B cell (primary cell): ENCODE data around the gene KCNH8. TPM values are rescaled to one million over a fixed set of nuclear protein-coding genes. Genes with fewer than 3 reads are reported as not detected.

Experiments
- ATAC-seq: fragments of 200-7000 bp; cut with Tn5 transposase; one replicate; pipeline ENCODE4 v1.10.0; 2021; ENCODE audit warnings: low read depth, mild to moderate bottlenecking, moderate number of reproducible peaks, moderate library complexity
- CTCF ChIA-PET: fragments of 350-600 bp; sonication (Branson Sonifier 250); formaldehyde crosslinking; loops from one replicate; lab custom pipeline; 2021; ENCODE audit warnings: antibody characterized with exemption, inconsistent platforms; lab: Charles Lee
- POLR2A ChIA-PET: fragments of 350-600 bp; sonication (Branson Sonifier 250); formaldehyde crosslinking; loops from one replicate; lab custom pipeline; 2021; ENCODE audit warnings: antibody characterized with exemption; lab: Charles Lee
- DNase-seq: peaks from one replicate; pipeline ENCODE4 v3.0.0; 2013
- H2AFZ ChIP-seq: 2 replicates; pipeline ENCODE4 v1.6.1; 2012; ENCODE audit warnings: mild to moderate bottlenecking, low read depth, low read length; ENCODE audit not compliant: insufficient read depth, poor library complexity, severe bottlenecking
- H3K27ac ChIP-seq, 2 donors: 1 replicate in 1 of 2; 2 replicates in 1 of 2; pipeline ENCODE4 v1.5.1; 2012 to 2013; ENCODE audit warnings: low read length in 2 of 2, mild to moderate bottlenecking in 2 of 2, moderate library complexity in 1 of 2
- H3K27me3 ChIP-seq, 4 experiments: fragments of 200-600 bp in 1 of 4; sonication (generic) in 1 of 4; replicated peaks in 1 of 4; 1 replicate in 2 of 4; 2 replicates in 2 of 4; pipeline versions ENCODE4 v1.6.1 to v1.7.0; 2013 to 2016; ENCODE audit warnings: low read length in 3 of 4, mild to moderate bottlenecking in 2 of 4, mixed read lengths in 1 of 4, moderate library complexity in 1 of 4; ENCODE audit not compliant: insufficient read depth in 4 of 4, control insufficient read depth in 3 of 4; ENCODE audit errors: control extremely low read depth in 1 of 4
- H3K36me3 ChIP-seq, 2 experiments: replicated peaks in 1 of 2; 1 replicate in 1 of 2; 2 replicates in 1 of 2; pipeline versions ENCODE4 v1.6.1 to v1.7.1; 2013; ENCODE audit warnings: low read length in 1 of 2; ENCODE audit not compliant: insufficient read depth in 2 of 2, control insufficient read depth in 1 of 2; ENCODE audit errors: control extremely low read depth in 1 of 2, extremely low read depth in 1 of 2
- H3K4me1 ChIP-seq, 2 donors: fragments of 200-600 bp in 1 of 2; sonication (generic) in 1 of 2; 1 replicate in 1 of 2; 2 replicates in 1 of 2; pipeline versions ENCODE4 v1.5.1 to v1.6.1; 2013 to 2017; ENCODE audit warnings: low read length in 2 of 2; ENCODE audit not compliant: control insufficient read depth in 2 of 2, insufficient read depth in 2 of 2
- H3K4me2 ChIP-seq: replicated peaks from 2 replicates; pipeline ENCODE3; 2012; ENCODE audit warnings: mild to moderate bottlenecking, low read depth, low read length; ENCODE audit not compliant: poor library complexity, severe bottlenecking
- H3K4me3 ChIP-seq, 5 experiments: fragments of 200-600 bp in 1 of 5; sonication (generic) in 1 of 5; 1 replicate in 3 of 5; 2 replicates in 2 of 5; pipeline versions ENCODE4 v1.5.1 to v1.7.0; 2011 to 2016; ENCODE audit warnings: low read length in 4 of 5, mild to moderate bottlenecking in 4 of 5, low read depth in 2 of 5, control low read depth in 1 of 5, moderate library complexity in 1 of 5; ENCODE audit not compliant: insufficient read depth in 1 of 5; ENCODE audit errors: control extremely low read depth in 1 of 5, extremely low read depth in 1 of 5
- H3K79me2 ChIP-seq: fragments of 200-600 bp; sonication (generic); one replicate; pipeline ENCODE4 v1.6.0; 2016; ENCODE audit warnings: low read length; ENCODE audit not compliant: control insufficient read depth, insufficient read depth
- H3K9ac ChIP-seq: fragments of 200-600 bp; sonication (generic); 2 replicates; pipeline ENCODE4 v1.6.1; 2017; ENCODE audit warnings: mild to moderate bottlenecking, low read length, moderate library complexity
- H3K9me3 ChIP-seq, 3 donors: one replicate each; pipeline versions ENCODE4 v1.6.1 to v1.7.1; 2013; ENCODE audit warnings: low read length in 2 of 3; ENCODE audit not compliant: control insufficient read depth in 2 of 3, insufficient read depth in 1 of 3; ENCODE audit errors: control extremely low read depth in 1 of 3
- H4K20me1 ChIP-seq: 2 replicates; pipeline ENCODE4 v1.6.0; 2012; ENCODE audit warnings: mild to moderate bottlenecking, low read length; ENCODE audit not compliant: insufficient read depth, control insufficient read depth, poor library complexity, severe bottlenecking
- H3K27ac Mint-ChIP-seq: one replicate; pipeline ENCODE4 v1.8.0; 2021; ENCODE audit warnings: mixed read lengths
- H3K27me3 Mint-ChIP-seq: one replicate; pipeline ENCODE4 v1.8.0; 2021; ENCODE audit warnings: mixed read lengths
- H3K4me1 Mint-ChIP-seq: one replicate; pipeline ENCODE4 v1.8.0; 2021; ENCODE audit warnings: mixed read lengths
- H3K4me3 Mint-ChIP-seq: one replicate; pipeline ENCODE4 v1.8.0; 2021; ENCODE audit warnings: mixed read lengths
- H3K9me3 Mint-ChIP-seq: one replicate; pipeline ENCODE4 v1.8.0; 2022; ENCODE audit warnings: mixed read lengths; ENCODE audit not compliant: insufficient read depth
- EZH2 ChIP-seq: IDR thresholded peaks from 2 replicates; pipeline ENCODE4 v1.6.1; 2012; ENCODE audit warnings: borderline replicate concordance, low read depth, mild to moderate bottlenecking, moderate library complexity, low read length; ENCODE audit not compliant: insufficient read depth, poor library complexity, severe bottlenecking
- WGBS: methylation state at CpG from one replicate; pipeline ENCODE4 v1.1.5; 2013; ENCODE audit warnings: missing lambda C conversion rate; ENCODE audit not compliant: insufficient coverage; 5-methylcytosine and 5-hydroxymethylcytosine counted together
- intact Hi-C: fragments of 100-400 bp; cut with micrococcal nuclease; formaldehyde crosslinking; loops from one replicate; pipeline ENCODE4 v1.10.0; 2022
- polyA plus RNA-seq: library from polyadenylated mRNA; depleted of rRNA; stranded (reverse); fragments of >200 nt; gene quantifications from 2 replicates; pipeline ENCODE4 v1.2.3, GENCODE V29; 2012
- total RNA-seq, 2 donors: library from RNA; stranded (reverse); fragments of 120-200 nt in 1 of 2; gene quantifications; 1 replicate in 1 of 2; 2 replicates in 1 of 2; pipeline versions ENCODE4 v1.2.3 to v1.2.4, GENCODE V29; 2013 to 2022
- TF ChIP-seq, protein P1 (sequence below): fragments of 200-600 bp; IDR thresholded peaks from one replicate; pipeline ENCODE4 v1.8.0; 2022; ENCODE audit warnings: antibody characterized with exemption, mild to moderate bottlenecking

KCNH8 gene
- total and polyA plus RNA-seq, 2 donors (not counting 1 experiment from before 2014, with no cell fraction given): 4.0 to 12.7 TPM

GRCh38 chr3:19427422-19428149, 279.3 kb downstream of the KCNH8 start:
- H3K27ac Mint-ChIP-seq: no peak overlapping the region
- Histone ChIP-seq H2AFZ (no peak overlapping the region), H3K79me2 (no peaks in the 10 kb centered on the region), H3K9ac (no peak overlapping the region), H3K27ac (no peak overlapping the region), H3K36me3 (no peaks in the 10 kb centered on the region), H3K4me1 (peaks cover 3 to 5% of the 10 kb centered on the region in 2 donors), H3K27me3 (no peaks in the 10 kb centered on the region), H3K4me2 (no peak overlapping the region), H3K4me3 (no peak overlapping the region), H4K20me1 (no peaks in the 10 kb centered on the region), H3K9me3 (peaks cover 0 to 3% (median 1%) of the 10 kb centered on the region in 3 donors)
- H3K4me3 Mint-ChIP-seq: no peak overlapping the region
- no CpG with 5 or more reads among the region's 1 CpG for WGBS
- ChIA-PET CTCF (no interaction called here), POLR2A (no interaction called here)
- intact Hi-C loops: no loop called here
- H3K4me1 Mint-ChIP-seq: peaks cover 31% of the 10 kb centered on the region
- peaks cover 3% of the 10 kb centered on the region for H3K9me3 Mint-ChIP-seq
- DNase-seq (no peak), ATAC-seq (no peak)
- TF ChIP-seq, protein P1, sequence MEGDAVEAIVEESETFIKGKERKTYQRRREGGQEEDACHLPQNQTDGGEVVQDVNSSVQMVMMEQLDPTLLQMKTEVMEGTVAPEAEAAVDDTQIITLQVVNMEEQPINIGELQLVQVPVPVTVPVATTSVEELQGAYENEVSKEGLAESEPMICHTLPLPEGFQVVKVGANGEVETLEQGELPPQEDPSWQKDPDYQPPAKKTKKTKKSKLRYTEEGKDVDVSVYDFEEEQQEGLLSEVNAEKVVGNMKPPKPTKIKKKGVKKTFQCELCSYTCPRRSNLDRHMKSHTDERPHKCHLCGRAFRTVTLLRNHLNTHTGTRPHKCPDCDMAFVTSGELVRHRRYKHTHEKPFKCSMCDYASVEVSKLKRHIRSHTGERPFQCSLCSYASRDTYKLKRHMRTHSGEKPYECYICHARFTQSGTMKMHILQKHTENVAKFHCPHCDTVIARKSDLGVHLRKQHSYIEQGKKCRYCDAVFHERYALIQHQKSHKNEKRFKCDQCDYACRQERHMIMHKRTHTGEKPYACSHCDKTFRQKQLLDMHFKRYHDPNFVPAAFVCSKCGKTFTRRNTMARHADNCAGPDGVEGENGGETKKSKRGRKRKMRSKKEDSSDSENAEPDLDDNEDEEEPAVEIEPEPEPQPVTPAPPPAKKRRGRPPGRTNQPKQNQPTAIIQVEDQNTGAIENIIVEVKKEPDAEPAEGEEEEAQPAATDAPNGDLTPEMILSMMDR: no peak
- no peak for TF ChIP-seq EZH2
- H3K27me3 Mint-ChIP-seq: no peaks in the 10 kb centered on the region

DNA sequence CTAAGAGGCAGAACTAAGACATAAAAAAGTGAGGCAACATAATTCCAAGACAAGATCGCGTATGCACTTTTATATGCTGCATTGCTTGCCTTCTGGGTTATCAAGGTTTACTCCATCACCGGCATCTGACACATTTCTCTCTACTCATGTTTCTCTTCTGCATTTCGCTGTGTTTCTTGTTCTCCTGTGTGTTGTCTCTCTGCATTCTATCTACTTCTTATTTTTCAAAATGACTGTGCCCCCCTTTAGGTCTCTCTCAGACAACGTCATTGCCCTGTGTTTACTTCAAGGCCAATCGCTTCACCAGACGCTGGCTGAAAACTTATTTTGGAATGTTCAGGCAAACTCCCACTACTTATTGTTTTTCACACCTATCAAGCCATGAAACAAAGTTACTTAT, 280.4 kb downstream of the KCNH8 start:
- Histone ChIP-seq H2AFZ (no peak overlapping the region), H3K4me1 (peaks cover 3 to 5% of the 10 kb centered on the region in 2 donors), H3K79me2 (no peaks in the 10 kb centered on the region), H3K36me3 (no peaks in the 10 kb centered on the region), H3K9ac (no peak overlapping the region), H3K4me3 (no peak overlapping the region), H3K9me3 (peaks cover 0 to 3% (median 1%) of the 10 kb centered on the region in 3 donors), H3K27me3 (no peaks in the 10 kb centered on the region), H3K4me2 (no peak overlapping the region), H3K27ac (no peak overlapping the region), H4K20me1 (no peaks in the 10 kb centered on the region)
- ChIA-PET CTCF (no interaction called here), POLR2A (no interaction called here)
- 92% methylated on average over 6 of the region's 7 CpGs for WGBS
- no peak for DNase-seq
- Mint-ChIP-seq H3K27ac (peak overlapping the region; percentile 51), H3K27me3 (no peaks in the 10 kb centered on the region), H3K9me3 (peaks cover 3% of the 10 kb centered on the region), H3K4me1 (peaks cover 29% of the 10 kb centered on the region), H3K4me3 (no peak overlapping the region)
- intact Hi-C loops: no loop called here
- no peak for ATAC-seq
- no peak for TF ChIP-seq EZH2
- TF ChIP-seq, protein P1: no peak
